HepG2 (cell line): Measurements from ENCODE around the gene AGBL1.

Source experiments
- BCL6 ChIP-seq: IDR thresholded peaks from 2 replicates; pipeline ENCODE4 v1.6.1; 2016; ENCODE audit warnings: missing genetic modification reagents, missing compliant biosample characterization
- IKZF1 ChIP-seq: fragments of 450-650 bp; IDR thresholded peaks from 2 replicates; pipeline ENCODE4 v1.7.1; 2016
- U2AF1 ChIP-seq: fragments of 200-400 bp; formaldehyde crosslinking; optimal IDR thresholded peaks from 2 replicates; pipeline ENCODE3; 2017; ENCODE audit warnings: mild to moderate bottlenecking, low read depth, low read length
- ZNF263 ChIP-seq: sonication (generic); formaldehyde crosslinking; IDR thresholded peaks from 2 replicates; pipeline ENCODE4 v1.4.0; 2020; ENCODE audit warnings: missing genetic modification reagents
- ZNF510 ChIP-seq: sonication (generic); formaldehyde crosslinking; IDR thresholded peaks from 2 replicates; pipeline ENCODE4 v1.4.0; 2020; ENCODE audit warnings: low read depth, mild to moderate bottlenecking, missing genetic modification reagents
- ZNF713 ChIP-seq: sonication (generic); formaldehyde crosslinking; IDR thresholded peaks from 2 replicates; pipeline ENCODE4 v1.4.0; 2020; ENCODE audit warnings: mild to moderate bottlenecking, missing genetic modification reagents
- TF ChIP-seq, protein P1 (sequence below): sonication (generic); formaldehyde crosslinking; IDR thresholded peaks from 2 replicates; pipeline ENCODE4 v1.4.0; 2020; ENCODE audit warnings: missing genetic modification reagents
- TF ChIP-seq, protein P2 (sequence below): sonication (generic); formaldehyde crosslinking; IDR thresholded peaks from 2 replicates; pipeline ENCODE4 v1.5.0; 2020; ENCODE audit warnings: mild to moderate bottlenecking, missing genetic modification reagents, moderate library complexity
- TF ChIP-seq, protein P3 (sequence below): sonication (generic); formaldehyde crosslinking; IDR thresholded peaks from 2 replicates; pipeline ENCODE4 v1.4.0; 2020; ENCODE audit warnings: missing genetic modification reagents
- TF ChIP-seq, protein P4 (sequence below): sonication (generic); formaldehyde crosslinking; IDR thresholded peaks from 2 replicates; pipeline ENCODE4 v1.8.1; 2023; ENCODE audit warnings: missing genetic modification reagents, inconsistent platforms, borderline replicate concordance

DNA sequence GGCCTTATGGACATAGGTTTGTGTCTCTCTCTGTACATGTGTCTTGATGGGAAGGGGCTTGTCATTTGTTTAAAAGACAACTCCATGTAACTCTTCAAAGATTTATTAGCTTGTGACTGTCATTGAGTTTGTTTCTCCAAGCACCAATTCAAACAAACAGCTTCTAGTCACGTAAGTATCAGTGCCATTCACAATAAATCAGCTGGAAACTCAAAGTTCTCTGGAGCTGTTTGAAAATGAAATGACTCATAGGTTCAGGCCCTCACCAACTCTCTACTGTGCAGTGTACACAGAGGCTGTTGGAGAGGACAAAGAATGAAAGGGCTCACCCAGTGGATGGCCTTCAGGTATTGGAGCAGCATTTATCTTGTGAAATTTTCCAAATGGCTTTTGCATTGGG, 476.3 kb downstream of the AGBL1 start:
- TF ChIP-seq U2AF1 (no peak), BCL6 (no peak), ZNF510 (CRISPR knock-in tag) (no peak), ZNF713 (CRISPR knock-in tag) (no peak), ZNF263 (CRISPR knock-in tag) (no peak), IKZF1 (no peak)
- TF ChIP-seq, protein P1, sequence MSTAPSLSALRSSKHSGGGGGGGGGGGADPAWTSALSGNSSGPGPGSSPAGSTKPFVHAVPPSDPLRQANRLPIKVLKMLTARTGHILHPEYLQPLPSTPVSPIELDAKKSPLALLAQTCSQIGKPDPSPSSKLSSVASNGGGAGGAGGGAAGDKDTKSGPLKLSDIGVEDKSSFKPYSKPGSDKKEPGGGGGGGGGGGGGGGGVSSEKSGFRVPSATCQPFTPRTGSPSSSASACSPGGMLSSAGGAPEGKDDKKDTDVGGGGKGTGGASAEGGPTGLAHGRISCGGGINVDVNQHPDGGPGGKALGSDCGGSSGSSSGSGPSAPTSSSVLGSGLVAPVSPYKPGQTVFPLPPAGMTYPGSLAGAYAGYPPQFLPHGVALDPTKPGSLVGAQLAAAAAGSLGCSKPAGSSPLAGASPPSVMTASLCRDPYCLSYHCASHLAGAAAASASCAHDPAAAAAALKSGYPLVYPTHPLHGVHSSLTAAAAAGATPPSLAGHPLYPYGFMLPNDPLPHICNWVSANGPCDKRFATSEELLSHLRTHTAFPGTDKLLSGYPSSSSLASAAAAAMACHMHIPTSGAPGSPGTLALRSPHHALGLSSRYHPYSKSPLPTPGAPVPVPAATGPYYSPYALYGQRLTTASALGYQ = no peak
- TF ChIP-seq, protein P2, sequence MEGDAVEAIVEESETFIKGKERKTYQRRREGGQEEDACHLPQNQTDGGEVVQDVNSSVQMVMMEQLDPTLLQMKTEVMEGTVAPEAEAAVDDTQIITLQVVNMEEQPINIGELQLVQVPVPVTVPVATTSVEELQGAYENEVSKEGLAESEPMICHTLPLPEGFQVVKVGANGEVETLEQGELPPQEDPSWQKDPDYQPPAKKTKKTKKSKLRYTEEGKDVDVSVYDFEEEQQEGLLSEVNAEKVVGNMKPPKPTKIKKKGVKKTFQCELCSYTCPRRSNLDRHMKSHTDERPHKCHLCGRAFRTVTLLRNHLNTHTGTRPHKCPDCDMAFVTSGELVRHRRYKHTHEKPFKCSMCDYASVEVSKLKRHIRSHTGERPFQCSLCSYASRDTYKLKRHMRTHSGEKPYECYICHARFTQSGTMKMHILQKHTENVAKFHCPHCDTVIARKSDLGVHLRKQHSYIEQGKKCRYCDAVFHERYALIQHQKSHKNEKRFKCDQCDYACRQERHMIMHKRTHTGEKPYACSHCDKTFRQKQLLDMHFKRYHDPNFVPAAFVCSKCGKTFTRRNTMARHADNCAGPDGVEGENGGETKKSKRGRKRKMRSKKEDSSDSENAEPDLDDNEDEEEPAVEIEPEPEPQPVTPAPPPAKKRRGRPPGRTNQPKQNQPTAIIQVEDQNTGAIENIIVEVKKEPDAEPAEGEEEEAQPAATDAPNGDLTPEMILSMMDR (CRISPR knock-in tag) = no peak
- TF ChIP-seq, protein P3, sequence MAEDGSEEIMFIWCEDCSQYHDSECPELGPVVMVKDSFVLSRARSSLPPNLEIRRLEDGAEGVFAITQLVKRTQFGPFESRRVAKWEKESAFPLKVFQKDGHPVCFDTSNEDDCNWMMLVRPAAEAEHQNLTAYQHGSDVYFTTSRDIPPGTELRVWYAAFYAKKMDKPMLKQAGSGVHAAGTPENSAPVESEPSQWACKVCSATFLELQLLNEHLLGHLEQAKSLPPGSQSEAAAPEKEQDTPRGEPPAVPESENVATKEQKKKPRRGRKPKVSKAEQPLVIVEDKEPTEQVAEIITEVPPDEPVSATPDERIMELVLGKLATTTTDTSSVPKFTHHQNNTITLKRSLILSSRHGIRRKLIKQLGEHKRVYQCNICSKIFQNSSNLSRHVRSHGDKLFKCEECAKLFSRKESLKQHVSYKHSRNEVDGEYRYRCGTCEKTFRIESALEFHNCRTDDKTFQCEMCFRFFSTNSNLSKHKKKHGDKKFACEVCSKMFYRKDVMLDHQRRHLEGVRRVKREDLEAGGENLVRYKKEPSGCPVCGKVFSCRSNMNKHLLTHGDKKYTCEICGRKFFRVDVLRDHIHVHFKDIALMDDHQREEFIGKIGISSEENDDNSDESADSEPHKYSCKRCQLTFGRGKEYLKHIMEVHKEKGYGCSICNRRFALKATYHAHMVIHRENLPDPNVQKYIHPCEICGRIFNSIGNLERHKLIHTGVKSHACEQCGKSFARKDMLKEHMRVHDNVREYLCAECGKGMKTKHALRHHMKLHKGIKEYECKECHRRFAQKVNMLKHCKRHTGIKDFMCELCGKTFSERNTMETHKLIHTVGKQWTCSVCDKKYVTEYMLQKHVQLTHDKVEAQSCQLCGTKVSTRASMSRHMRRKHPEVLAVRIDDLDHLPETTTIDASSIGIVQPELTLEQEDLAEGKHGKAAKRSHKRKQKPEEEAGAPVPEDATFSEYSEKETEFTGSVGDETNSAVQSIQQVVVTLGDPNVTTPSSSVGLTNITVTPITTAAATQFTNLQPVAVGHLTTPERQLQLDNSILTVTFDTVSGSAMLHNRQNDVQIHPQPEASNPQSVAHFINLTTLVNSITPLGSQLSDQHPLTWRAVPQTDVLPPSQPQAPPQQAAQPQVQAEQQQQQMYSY (CRISPR knock-in tag) = no peak
- TF ChIP-seq, protein P4, sequence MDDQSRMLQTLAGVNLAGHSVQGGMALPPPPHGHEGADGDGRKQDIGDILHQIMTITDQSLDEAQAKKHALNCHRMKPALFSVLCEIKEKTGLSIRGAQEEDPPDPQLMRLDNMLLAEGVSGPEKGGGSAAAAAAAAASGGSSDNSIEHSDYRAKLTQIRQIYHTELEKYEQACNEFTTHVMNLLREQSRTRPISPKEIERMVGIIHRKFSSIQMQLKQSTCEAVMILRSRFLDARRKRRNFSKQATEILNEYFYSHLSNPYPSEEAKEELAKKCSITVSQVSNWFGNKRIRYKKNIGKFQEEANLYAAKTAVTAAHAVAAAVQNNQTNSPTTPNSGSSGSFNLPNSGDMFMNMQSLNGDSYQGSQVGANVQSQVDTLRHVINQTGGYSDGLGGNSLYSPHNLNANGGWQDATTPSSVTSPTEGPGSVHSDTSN (CRISPR knock-in tag) = no peak
